ENCODE data around the gene EFNA3. TPM values are rescaled to one million over a fixed set of nuclear protein-coding genes. Genes with fewer than 3 reads are reported as not detected.

The EFNA3 gene
- total RNA-seq, 1 experiment from 2014 or later, result 23.5 TPM

DNA sequence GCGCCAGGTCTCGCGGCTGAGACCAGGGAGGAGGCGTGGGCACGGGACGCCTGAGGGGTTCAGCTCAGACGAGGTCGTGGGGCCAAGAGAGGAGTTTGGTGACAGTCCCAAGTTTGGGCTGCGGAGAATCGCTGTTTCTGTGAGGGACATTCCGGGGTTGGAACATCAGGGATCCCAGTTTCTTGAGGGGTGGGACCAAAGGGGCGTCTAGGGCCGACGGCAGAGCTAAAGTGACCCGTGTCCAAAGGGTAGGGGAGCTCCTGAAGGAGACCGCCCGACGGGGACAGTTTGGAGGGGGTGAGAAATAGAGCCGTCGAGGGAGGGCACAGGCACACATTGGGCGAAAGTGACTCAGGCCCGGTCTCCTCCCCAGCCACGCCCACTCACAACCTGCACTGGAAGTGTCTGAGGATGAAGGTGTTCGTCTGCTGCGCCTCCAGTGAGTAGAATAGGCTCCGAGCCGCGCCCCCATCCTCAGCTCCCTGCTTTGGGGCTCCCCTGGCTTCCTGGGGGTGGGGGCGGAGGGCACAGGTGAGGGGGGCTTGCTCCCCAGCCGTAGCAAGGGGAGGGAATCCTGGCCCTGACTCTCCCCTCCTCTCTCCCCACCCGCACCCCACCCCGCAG is 7.0 kb downstream of the EFNA3 start:
- TF ChIP-seq, protein P1, sequence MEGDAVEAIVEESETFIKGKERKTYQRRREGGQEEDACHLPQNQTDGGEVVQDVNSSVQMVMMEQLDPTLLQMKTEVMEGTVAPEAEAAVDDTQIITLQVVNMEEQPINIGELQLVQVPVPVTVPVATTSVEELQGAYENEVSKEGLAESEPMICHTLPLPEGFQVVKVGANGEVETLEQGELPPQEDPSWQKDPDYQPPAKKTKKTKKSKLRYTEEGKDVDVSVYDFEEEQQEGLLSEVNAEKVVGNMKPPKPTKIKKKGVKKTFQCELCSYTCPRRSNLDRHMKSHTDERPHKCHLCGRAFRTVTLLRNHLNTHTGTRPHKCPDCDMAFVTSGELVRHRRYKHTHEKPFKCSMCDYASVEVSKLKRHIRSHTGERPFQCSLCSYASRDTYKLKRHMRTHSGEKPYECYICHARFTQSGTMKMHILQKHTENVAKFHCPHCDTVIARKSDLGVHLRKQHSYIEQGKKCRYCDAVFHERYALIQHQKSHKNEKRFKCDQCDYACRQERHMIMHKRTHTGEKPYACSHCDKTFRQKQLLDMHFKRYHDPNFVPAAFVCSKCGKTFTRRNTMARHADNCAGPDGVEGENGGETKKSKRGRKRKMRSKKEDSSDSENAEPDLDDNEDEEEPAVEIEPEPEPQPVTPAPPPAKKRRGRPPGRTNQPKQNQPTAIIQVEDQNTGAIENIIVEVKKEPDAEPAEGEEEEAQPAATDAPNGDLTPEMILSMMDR (conservative IDR thresholded peaks at IDR 0.05; ENCODE audit: low read depth, low read length), result no peak
- TF ChIP-seq EZH2 (IDR thresholded peaks at IDR 0.05; ENCODE audit: low read length, unreplicated experiment), result no peak
- TF ChIP-seq EZH2phosphoT487 (IDR thresholded peaks at IDR 0.05; ENCODE audit: borderline replicate concordance, low read length), result no peak
- Histone ChIP-seq H3K4me3 (ENCODE audit: low read length) (peak overlapping the region; percentile 73), H3K36me3 (ENCODE audit: low read depth, low read length) (no peaks in the 10 kb centered on the region), H2AFZ (ENCODE audit: low read length) (peak overlapping the region; percentile 96), H3K79me2 (ENCODE audit: low read length) (no peaks in the 10 kb centered on the region), H3K9me2 (replicated peaks; ENCODE audit: low read length) (no peaks in the 10 kb centered on the region), H3K9me3 (ENCODE audit: low read length) (no peaks in the 10 kb centered on the region), H3K4me1 (ENCODE audit: insufficient read depth, low read length) (peaks cover 53% of the 10 kb centered on the region), H4K20me1 (ENCODE audit: low read length) (no peaks in the 10 kb centered on the region), H3F3A (ENCODE audit: low read length, unreplicated experiment) (no peaks in the 10 kb centered on the region), H3K4me2 (ENCODE audit: low read length) (peak overlapping the region; percentile 99), H3K27ac (ENCODE audit: low read length) (peak overlapping the region; percentile 83), H3K9ac (ENCODE audit: low read length) (peak overlapping the region; percentile 77), H3K27me3 (ENCODE audit: low read length) (peaks cover 26% of the 10 kb centered on the region)
- CTCF ChIA-PET, result interaction anchor here (0.6 to 1.8 kb wide), 18 partner anchors 15 to 732 kb away, joined by 3 to 41 read pairs (median 4); partner anchors contain the start of genes ADAM15, EFNA4 and KRTCAP2
- DNase-seq, result peak; percentile 85
- peak; percentile 58 for ATAC-seq
- intact Hi-C loops (cut with micrococcal nuclease), result loop anchor here (1.0 to 2.0 kb wide), 3 partner anchors 83 to 416 kb away; partner anchors contain the start of gene ZBTB7B
- BruUV-seq (replicated peaks), result TSS peak; percentile 61
- POLR2A ChIA-PET (ENCODE audit: unreplicated experiment), result interaction anchor here (0.6 to 0.7 kb wide), 2 partner anchors 34 to 35 kb away, joined by 14 to 27 read pairs; partner anchors contain the start of gene ADAM15

DNA sequence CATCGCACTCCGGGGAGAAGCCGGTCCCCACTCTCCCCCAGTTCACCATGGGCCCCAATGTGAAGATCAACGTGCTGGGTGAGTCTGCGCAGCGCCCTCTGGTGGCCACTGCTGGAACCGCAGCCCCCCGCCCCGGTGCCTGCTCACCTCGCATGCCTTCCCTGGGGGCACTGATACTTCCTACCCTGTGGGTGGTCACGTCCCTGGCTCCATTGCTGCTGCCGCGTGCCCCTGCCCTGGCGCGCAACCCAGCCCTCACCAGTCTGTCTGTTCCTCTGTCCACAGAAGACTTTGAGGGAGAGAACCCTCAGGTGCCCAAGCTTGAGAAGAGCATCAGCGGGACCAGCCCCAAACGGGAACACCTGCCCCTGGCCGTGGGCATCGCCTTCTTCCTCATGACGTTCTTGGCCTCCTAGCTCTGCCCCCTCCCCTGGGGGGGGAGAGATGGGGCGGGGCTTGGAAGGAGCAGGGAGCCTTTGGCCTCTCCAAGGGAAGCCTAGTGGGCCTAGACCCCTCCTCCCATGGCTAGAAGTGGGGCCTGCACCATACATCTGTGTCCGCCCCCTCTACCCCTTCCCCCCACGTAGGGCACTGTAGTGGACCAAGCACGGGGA is 7.6 kb downstream of the EFNA3 start:
- ATAC-seq (peak; percentile 4; the same call in 1 of the 2 replicates), DNase-seq (peak; percentile 65)
- POLR2A ChIA-PET (ENCODE audit: unreplicated experiment), result no interaction called here
- Histone ChIP-seq H3K9me3 (ENCODE audit: low read length) (no peaks in the 10 kb centered on the region), H2AFZ (ENCODE audit: low read length) (peak overlapping the region; percentile 96), H3K4me1 (ENCODE audit: insufficient read depth, low read length) (peaks cover 51% of the 10 kb centered on the region), H3K4me3 (ENCODE audit: low read length) (peak overlapping the region; percentile 73), H3K9ac (ENCODE audit: low read length) (peak overlapping the region; percentile 77; the same call in 1 of the 2 replicates), H3K9me2 (replicated peaks; ENCODE audit: low read length) (no peaks in the 10 kb centered on the region), H3K36me3 (ENCODE audit: low read depth, low read length) (no peaks in the 10 kb centered on the region), H3F3A (ENCODE audit: low read length, unreplicated experiment) (no peaks in the 10 kb centered on the region), H3K27ac (ENCODE audit: low read length) (peak overlapping the region; percentile 83), H4K20me1 (ENCODE audit: low read length) (no peaks in the 10 kb centered on the region), H3K4me2 (ENCODE audit: low read length) (peak overlapping the region; percentile 99), H3K27me3 (ENCODE audit: low read length) (peaks cover 20% of the 10 kb centered on the region), H3K79me2 (ENCODE audit: low read length) (no peaks in the 10 kb centered on the region)
- CTCF ChIA-PET, result interaction anchor here (1.3 to 1.8 kb wide), 3 partner anchors 86 to 526 kb away, joined by 4 to 14 read pairs (median 4); partner anchors contain the start of gene KRTCAP2
- BruUV-seq (replicated peaks), result no TSS peak
- TF ChIP-seq EZH2 (IDR thresholded peaks at IDR 0.05; ENCODE audit: low read length, unreplicated experiment), result no peak
- TF ChIP-seq, protein P1 (conservative IDR thresholded peaks at IDR 0.05; ENCODE audit: low read depth, low read length), result peak; percentile 95
- intact Hi-C loops (cut with micrococcal nuclease), result no loop called here

Data from PC-3 (cell line).